Measurements from ENCODE around the gene KRTAP10-2.
"Not testable (repeated sequence)": the region's sequence is repeated elsewhere in the genome, so short reads cannot be mapped to it uniquely, and the experiment has no call there.

KRTAP10-2 gene

GRCh38 chr21:44551340-44551961, at the start of gene KRTAP10-2:
Gene KRTAP10-2, minus strand, starts transcription at chr21:44551505. Its CDS starts 47 bp downstream, at chr21:44551458.
- DNase-seq (ENCODE audit: low read depth), result no peak

- DNase-seq (ENCODE audit: low read depth), result not testable (repeated sequence)
Observed at GRCh38 chr21:44601091-44601490, 49.8 kb upstream of the KRTAP10-2 start.

GRCh38 chr21:44600118-44600978, 49.0 kb upstream of the KRTAP10-2 start, which contains the start of gene KRTAP10-7:
Gene KRTAP10-7, plus strand, starts transcription at chr21:44600597. Its CDS starts 25 bp downstream, at chr21:44600622.
- not testable (repeated sequence) for DNase-seq (ENCODE audit: low read depth)

GRCh38 chr21:44599264-44600029, 48.1 kb upstream of the KRTAP10-2 start:
- DNase-seq (ENCODE audit: low read depth), result no peak

- no peak for DNase-seq (ENCODE audit: low read depth)
Observed at GRCh38 chr21:44598061-44598460, 46.8 kb upstream of the KRTAP10-2 start.

- DNase-seq (ENCODE audit: low read depth), result no peak
Observed at GRCh38 chr21:44596068-44596725, 44.9 kb upstream of the KRTAP10-2 start.

GRCh38 chr21:44595524-44595923, 44.2 kb upstream of the KRTAP10-2 start:
- no peak for DNase-seq (ENCODE audit: low read depth)

- no peak for DNase-seq (ENCODE audit: low read depth)
Observed at GRCh38 chr21:44594406-44594916, 43.2 kb upstream of the KRTAP10-2 start.

GRCh38 chr21:44593598-44594405, 42.5 kb upstream of the KRTAP10-2 start:
- DNase-seq (ENCODE audit: low read depth), result no peak

- DNase-seq (ENCODE audit: low read depth), result no peak
Observed at GRCh38 chr21:44592446-44593311, 41.4 kb upstream of the KRTAP10-2 start, which contains the start of gene KRTAP10-6. Gene KRTAP10-6, minus strand, starts transcription at chr21:44592505. Its CDS starts 21 bp downstream, at chr21:44592484.

- not testable (repeated sequence) for DNase-seq (ENCODE audit: low read depth)
Observed at GRCh38 chr21:44591801-44592130, 40.5 kb upstream of the KRTAP10-2 start.

GRCh38 chr21:44590897-44591800, 39.8 kb upstream of the KRTAP10-2 start:
- DNase-seq (ENCODE audit: low read depth), result not testable (repeated sequence)

GRCh38 chr21:44590311-44590721, 39.0 kb upstream of the KRTAP10-2 start:
- no peak for DNase-seq (ENCODE audit: low read depth)

- DNase-seq (ENCODE audit: low read depth), result no peak
Observed at GRCh38 chr21:44589586-44590305, 38.4 kb upstream of the KRTAP10-2 start.

GRCh38 chr21:44589094-44589493, 37.8 kb upstream of the KRTAP10-2 start:
- DNase-seq (ENCODE audit: low read depth), result no peak

GRCh38 chr21:44585892-44586291, 34.6 kb upstream of the KRTAP10-2 start:
- no peak for DNase-seq (ENCODE audit: low read depth)

- no peak for DNase-seq (ENCODE audit: low read depth)
Observed at GRCh38 chr21:44583800-44584147, 32.5 kb upstream of the KRTAP10-2 start.
